22Rv1 (cell line): ENCODE data around the gene EVX1.

ENCODE experiments used
- CTCF ChIP-seq: fragments of 450-650 bp; IDR thresholded peaks from 2 replicates; pipeline ENCODE4 v1.5.1; 2017; ENCODE audit warnings: mild to moderate bottlenecking
- ZFX ChIP-seq: fragments of 450-650 bp; IDR thresholded peaks from 2 replicates; pipeline ENCODE4 v1.6.1; 2017; ENCODE audit warnings: antibody characterized with exemption, borderline replicate concordance

- no peak for TF ChIP-seq CTCF
- no peak for TF ChIP-seq ZFX
Measured at GRCh38 chr7:27243340-27244163, 950 bp downstream of the EVX1 start.
